ENCODE measurements around the gene TMBIM1. TPM values are rescaled to one million over a fixed set of nuclear protein-coding genes. Genes with fewer than 3 reads are reported as not detected.

Gene TMBIM1
- total and polyA plus RNA-seq, 12 donors = 30.9 to 151 (median 110) TPM

DNA sequence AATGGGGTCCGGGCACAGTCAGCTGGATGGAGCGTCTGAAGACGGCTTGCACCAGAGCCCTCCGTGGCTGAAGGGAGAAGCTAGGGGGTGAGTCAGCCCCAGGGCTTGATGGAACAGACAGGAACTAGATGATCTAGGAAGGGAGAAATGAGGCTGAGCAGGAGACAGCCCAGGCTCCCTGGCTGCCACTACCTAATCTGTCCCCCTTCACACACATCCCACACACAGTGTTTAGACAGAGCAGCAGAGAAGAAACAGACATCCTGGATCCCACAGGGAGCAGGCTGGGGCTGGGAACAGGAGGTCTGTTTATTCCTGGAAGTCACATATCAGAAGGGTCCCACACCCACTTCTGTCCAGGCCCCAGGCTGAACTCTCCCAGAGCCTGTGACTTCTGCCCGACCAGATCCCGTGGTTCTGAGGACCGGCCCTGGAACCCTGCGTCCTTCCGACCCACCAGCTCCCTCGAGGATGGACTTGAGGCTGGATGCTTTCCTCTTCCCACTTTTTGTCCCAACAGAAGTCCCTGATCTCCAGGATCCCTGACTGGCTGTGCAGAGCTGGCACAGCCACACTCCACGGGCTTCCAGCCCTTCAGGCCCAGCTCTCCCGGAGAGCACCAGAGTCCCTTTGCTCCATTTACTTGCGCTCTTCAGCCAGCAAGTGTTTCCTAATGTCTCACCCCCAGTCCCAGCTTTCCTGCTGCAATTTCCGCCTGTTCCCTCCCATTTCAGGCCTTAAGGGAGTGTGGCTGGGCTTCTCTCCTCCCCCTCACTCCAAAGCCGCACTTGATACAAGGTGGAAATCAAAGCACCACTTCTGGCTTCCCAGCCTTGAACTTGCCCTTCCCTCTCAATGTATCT, 33.0 kb downstream of the TMBIM1 start:
- DNase-seq (peak; percentile 67 to 78), ATAC-seq (peak; percentile 62 to 86 (median 81))
- Histone ChIP-seq H3K36me3 (peaks cover 0 to 49% (median 36%) of the 10 kb centered on the region in 9 donors), H3K27ac (peak overlapping the region; percentile 75 to 98 (median 87)), H3K4me1 (peaks cover 34 to 82% (median 61%) of the 10 kb centered on the region in 9 donors), H3K4me3 (peak overlapping the region in 6 of 10 donors; percentile 8 to 29 (median 19)), H3K9me3 (no peaks in the 10 kb centered on the region), H3K27me3 (no peaks in the 10 kb centered on the region)
- intact Hi-C loops (cut with DNase I) = loop anchor here in 6 of 10 donors (5.0 kb wide), 3 partner anchors 37 to 72 kb away; partner anchors contain the start of gene ARPC2 (in 4 of the 6)
- 19 to 24% methylated on average over 15 of the region's 15 CpGs for WGBS, 2 donors
- TF ChIP-seq, protein P1, sequence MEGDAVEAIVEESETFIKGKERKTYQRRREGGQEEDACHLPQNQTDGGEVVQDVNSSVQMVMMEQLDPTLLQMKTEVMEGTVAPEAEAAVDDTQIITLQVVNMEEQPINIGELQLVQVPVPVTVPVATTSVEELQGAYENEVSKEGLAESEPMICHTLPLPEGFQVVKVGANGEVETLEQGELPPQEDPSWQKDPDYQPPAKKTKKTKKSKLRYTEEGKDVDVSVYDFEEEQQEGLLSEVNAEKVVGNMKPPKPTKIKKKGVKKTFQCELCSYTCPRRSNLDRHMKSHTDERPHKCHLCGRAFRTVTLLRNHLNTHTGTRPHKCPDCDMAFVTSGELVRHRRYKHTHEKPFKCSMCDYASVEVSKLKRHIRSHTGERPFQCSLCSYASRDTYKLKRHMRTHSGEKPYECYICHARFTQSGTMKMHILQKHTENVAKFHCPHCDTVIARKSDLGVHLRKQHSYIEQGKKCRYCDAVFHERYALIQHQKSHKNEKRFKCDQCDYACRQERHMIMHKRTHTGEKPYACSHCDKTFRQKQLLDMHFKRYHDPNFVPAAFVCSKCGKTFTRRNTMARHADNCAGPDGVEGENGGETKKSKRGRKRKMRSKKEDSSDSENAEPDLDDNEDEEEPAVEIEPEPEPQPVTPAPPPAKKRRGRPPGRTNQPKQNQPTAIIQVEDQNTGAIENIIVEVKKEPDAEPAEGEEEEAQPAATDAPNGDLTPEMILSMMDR (IDR thresholded peaks at IDR 0.05) = peak in 1 of 9 donors; percentile 21

GRCh38 chr2:218257390-218257981, 34.8 kb downstream of the TMBIM1 start:
- WGBS, 2 donors = 53 to 70% methylated on average over 8 of the region's 8 CpGs
- DNase-seq = no peak
- H3K4me1 ChIP-seq = peaks cover 30 to 72% (median 54%) of the 10 kb centered on the region in 9 donors
- no peak overlapping the region for H3K4me3 ChIP-seq
- intact Hi-C loops (cut with DNase I) = loop anchor here in 6 of 10 donors (5.0 kb wide), 3 partner anchors 35 to 70 kb away; partner anchors contain the start of gene ARPC2 (in 4 of the 6)
- TF ChIP-seq, protein P1 (IDR thresholded peaks at IDR 0.05) = peak in 8 of 9 donors; percentile 29 to 64 (median 48)
- no peaks in the 10 kb centered on the region for H3K27me3 ChIP-seq
- peak overlapping the region in 6 of 10 donors; percentile 11 to 95 (median 37) for H3K27ac ChIP-seq
- no peaks in the 10 kb centered on the region for H3K9me3 ChIP-seq
- ATAC-seq = peak in 4 of 8 donors; percentile 9 to 20 (median 13)
- peaks cover 0 to 49% (median 36%) of the 10 kb centered on the region in 9 donors for H3K36me3 ChIP-seq

- Histone ChIP-seq H3K4me3 (no peak overlapping the region), H3K27ac (peak overlapping the region in 5 of 10 donors; percentile 11 to 95 (median 47)), H3K4me1 (peaks cover 27 to 69% (median 49%) of the 10 kb centered on the region in 9 donors), H3K36me3 (peaks cover 0 to 56% (median 43%) of the 10 kb centered on the region in 9 donors), H3K9me3 (no peaks in the 10 kb centered on the region), H3K27me3 (no peaks in the 10 kb centered on the region)
- TF ChIP-seq, protein P1 (IDR thresholded peaks at IDR 0.05) = no peak
- DNase-seq (no peak), ATAC-seq (no peak)
- WGBS, 2 donors = 91 to 95% methylated on average over 13 of the region's 13 CpGs
- intact Hi-C loops (cut with DNase I) = loop anchor here in 6 of 10 donors (5.0 kb wide), 3 partner anchors 34 to 69 kb away; partner anchors contain the start of gene ARPC2 (in 4 of the 6)
Measured at GRCh38 chr2:218256612-218257350, 35.5 kb downstream of the TMBIM1 start.
